Testis (tissue), 3 donors: ENCODE results near the gene TMEM37. TPM values are rescaled to one million over a fixed set of nuclear protein-coding genes. Genes with fewer than 3 reads are reported as not detected.

Experiments
- DNase-seq: peaks from one replicate; pipeline ENCODE4 v3.0.0-alpha.2; 2019
- H3K27ac ChIP-seq, 2 donors: fragments of 200-600 bp; sonication (generic); one replicate each; pipeline ENCODE4 v1.5.1; 2019
- H3K27me3 ChIP-seq: fragments of 200-600 bp; sonication (generic); one replicate; pipeline ENCODE4 v1.5.1; 2019
- H3K36me3 ChIP-seq: fragments of 200-600 bp; sonication (generic); one replicate; pipeline ENCODE4 v1.5.1; 2017; ENCODE audit warnings: low read depth; ENCODE audit errors: missing control alignments
- H3K4me1 ChIP-seq: fragments of 200-600 bp; sonication (generic); one replicate; pipeline ENCODE4 v1.5.1; 2019
- H3K4me3 ChIP-seq, 2 donors: fragments of 200-600 bp; sonication (generic); one replicate each; pipeline ENCODE4 v1.5.1; 2017 to 2019
- H3K9me3 ChIP-seq: fragments of 200-600 bp; sonication (generic); one replicate; pipeline ENCODE4 v1.5.1; 2017
- POLR2A ChIP-seq: fragments of 450-650 bp; IDR thresholded peaks from one replicate; pipeline ENCODE4 v1.6.1; 2017; ENCODE audit warnings: antibody characterized with exemption, mild to moderate bottlenecking, moderate library complexity
- WGBS, 2 donors: methylation state at CpG; one replicate each; pipeline ENCODE4 v1.1.5; 2018; 5-methylcytosine and 5-hydroxymethylcytosine counted together
- intact Hi-C: fragments of 100-400 bp; cut with DNase I; formaldehyde crosslinking; loops from one replicate; pipeline ENCODE4 v1.15.1; 2023; ENCODE audit warnings: low total_unique reads
- polyA plus RNA-seq: library from polyadenylated mRNA; stranded (reverse); fragments of 350-450 nt; fragmentation: Illumina TruSeq; extraction: RNeasy Lipid Tissue Mini Kit (QIAGEN cat#74804); gene quantifications from one replicate; pipeline ENCODE4 v1.2.3, GENCODE V29; 2014; ENCODE audit warnings: low read depth, low replicate concordance; ENCODE audit not compliant: insufficient read depth
- total RNA-seq, 2 donors: library from RNA; depleted of rRNA; stranded (reverse); fragments of >200 nt; gene quantifications; one replicate each; pipeline ENCODE4 v1.2.3, GENCODE V29; 2016
- TF ChIP-seq, protein P1 (sequence below), 3 experiments: fragments of 450-650 bp in 2 of 3; fragments of 200-600 bp in 1 of 3; sonication (generic) in 1 of 3; IDR thresholded peaks; one replicate each; pipeline ENCODE4 v1.5.1; 2016 to 2019; ENCODE audit warnings: antibody characterized with exemption in 3 of 3, mild to moderate bottlenecking in 2 of 3, moderate library complexity in 1 of 3

The TMEM37 gene
- total and polyA plus RNA-seq, 3 donors from 2014 or later: 7.0 to 14.2 (median 9.0) TPM

DNA sequence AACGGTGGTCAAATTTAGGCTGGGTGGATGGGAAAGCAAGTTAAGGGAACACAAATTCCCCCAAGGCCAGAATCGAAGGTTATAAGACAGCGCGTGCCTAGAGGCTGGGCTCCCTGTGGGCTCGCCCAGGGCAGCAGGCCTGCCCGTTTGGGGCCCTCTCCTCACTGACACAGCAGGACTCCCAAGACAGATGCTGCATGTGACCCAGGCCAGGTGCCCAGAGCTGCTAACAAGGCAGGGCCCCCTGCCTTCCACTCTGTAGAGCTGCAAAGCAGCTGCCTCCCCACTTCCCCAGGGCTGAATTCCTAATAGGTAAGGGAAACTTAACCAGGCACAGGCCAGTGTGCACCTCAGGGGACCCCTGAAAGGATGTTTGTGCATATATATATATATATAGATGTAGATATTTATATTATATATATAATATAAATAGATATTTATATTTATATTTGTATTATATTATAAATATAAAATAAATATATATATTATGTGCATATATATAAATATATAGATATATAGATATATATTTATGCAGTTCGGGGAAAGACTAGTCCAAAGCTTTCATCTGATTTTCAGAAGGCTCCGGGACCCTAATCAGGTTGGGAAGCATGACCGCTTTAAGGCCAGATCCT lies 43.7 kb downstream of the TMEM37 start:
- WGBS, 2 donors: 73 to 85% methylated on average over 6 to 9 of the region's 9 CpGs
- intact Hi-C loops: no loop called here
- H3K27ac ChIP-seq: no peak overlapping the region
- H3K27me3 ChIP-seq: no peaks in the 10 kb centered on the region
- H3K36me3 ChIP-seq: no peaks in the 10 kb centered on the region
- DNase-seq: peak; percentile 51
- no peaks in the 10 kb centered on the region for H3K9me3 ChIP-seq
- TF ChIP-seq POLR2A: no peak
- TF ChIP-seq, protein P1, sequence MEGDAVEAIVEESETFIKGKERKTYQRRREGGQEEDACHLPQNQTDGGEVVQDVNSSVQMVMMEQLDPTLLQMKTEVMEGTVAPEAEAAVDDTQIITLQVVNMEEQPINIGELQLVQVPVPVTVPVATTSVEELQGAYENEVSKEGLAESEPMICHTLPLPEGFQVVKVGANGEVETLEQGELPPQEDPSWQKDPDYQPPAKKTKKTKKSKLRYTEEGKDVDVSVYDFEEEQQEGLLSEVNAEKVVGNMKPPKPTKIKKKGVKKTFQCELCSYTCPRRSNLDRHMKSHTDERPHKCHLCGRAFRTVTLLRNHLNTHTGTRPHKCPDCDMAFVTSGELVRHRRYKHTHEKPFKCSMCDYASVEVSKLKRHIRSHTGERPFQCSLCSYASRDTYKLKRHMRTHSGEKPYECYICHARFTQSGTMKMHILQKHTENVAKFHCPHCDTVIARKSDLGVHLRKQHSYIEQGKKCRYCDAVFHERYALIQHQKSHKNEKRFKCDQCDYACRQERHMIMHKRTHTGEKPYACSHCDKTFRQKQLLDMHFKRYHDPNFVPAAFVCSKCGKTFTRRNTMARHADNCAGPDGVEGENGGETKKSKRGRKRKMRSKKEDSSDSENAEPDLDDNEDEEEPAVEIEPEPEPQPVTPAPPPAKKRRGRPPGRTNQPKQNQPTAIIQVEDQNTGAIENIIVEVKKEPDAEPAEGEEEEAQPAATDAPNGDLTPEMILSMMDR (IDR thresholded peaks at IDR 0.05): no peak
- H3K4me3 ChIP-seq: no peak overlapping the region
- H3K4me1 ChIP-seq: no peaks in the 10 kb centered on the region

DNA sequence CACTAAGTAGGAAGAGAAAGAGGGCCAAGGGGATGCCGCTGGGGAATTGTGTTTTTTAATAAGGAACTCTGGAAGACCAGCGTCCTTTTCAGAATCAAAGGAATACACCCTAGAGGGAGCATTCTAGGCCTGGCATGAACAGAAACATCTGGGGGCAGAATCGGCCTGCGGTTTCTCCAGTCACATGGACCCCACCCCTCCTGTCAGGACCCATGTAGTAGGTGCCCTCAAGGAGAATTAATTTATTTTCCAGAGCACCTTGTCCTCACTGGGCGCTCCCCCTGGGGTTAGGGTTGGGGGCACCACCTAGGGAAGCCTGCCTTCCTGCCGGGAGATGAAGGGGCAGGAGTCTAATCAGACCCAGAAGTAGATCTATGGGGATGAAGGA lies 44.2 kb downstream of the TMEM37 start:
- Histone ChIP-seq H3K4me3 (no peak overlapping the region), H3K4me1 (no peaks in the 10 kb centered on the region), H3K27ac (no peak overlapping the region), H3K27me3 (no peaks in the 10 kb centered on the region), H3K36me3 (no peaks in the 10 kb centered on the region), H3K9me3 (no peaks in the 10 kb centered on the region)
- peak; percentile 41 for DNase-seq
- intact Hi-C loops: no loop called here
- 59 to 76% methylated on average over 6 of the region's 6 CpGs for WGBS, 2 donors
- no peak for TF ChIP-seq POLR2A
- TF ChIP-seq, protein P1 (IDR thresholded peaks at IDR 0.05): no peak

DNA sequence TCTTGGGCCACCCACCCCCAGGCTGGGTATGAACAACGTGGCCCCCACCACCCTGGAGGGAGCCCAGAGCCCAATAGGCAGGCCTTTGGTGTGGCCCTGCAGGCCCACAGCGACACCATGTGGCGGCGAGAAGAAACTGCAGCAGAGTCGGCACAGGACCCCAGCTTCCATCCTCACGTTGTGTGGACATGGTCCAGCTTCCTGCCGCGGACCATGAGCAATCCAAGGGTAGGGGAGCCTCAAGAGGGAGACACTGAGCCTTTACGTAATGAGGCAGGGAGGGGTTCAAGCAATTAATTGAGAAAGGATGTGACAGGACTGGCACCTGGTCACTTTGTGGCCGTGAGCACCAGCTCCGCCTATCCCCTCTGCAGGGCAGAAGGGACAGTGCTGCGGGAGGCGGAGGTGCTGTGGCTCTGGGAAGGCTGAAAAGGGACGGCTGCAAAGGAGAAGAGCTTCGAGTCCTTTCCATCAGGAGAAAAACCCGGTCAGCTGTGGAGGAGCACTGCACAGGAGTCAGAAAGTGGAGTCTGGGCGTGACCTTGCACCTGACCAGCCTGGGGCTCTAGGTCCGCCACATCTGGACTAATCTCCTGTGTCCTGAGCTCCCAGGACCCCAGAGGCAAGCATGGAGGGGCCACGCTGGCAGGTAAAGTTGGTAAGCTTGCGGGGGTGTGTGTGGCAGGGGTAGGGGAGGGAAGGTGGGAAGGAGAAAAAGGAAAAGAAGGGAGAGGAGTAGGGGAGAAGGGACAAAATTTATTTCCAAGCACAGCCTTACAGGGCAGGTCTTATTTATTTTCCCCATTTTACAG lies 44.9 kb downstream of the TMEM37 start:
- no peak overlapping the region for H3K4me3 ChIP-seq
- no peaks in the 10 kb centered on the region for H3K9me3 ChIP-seq
- no peaks in the 10 kb centered on the region for H3K36me3 ChIP-seq
- H3K4me1 ChIP-seq: no peaks in the 10 kb centered on the region
- no peak overlapping the region for H3K27ac ChIP-seq
- WGBS, 2 donors: 20 to 29% methylated on average over 17 to 20 of the region's 20 CpGs
- intact Hi-C loops: no loop called here
- TF ChIP-seq, protein P1 (IDR thresholded peaks at IDR 0.05): peak; percentile 81 to 98 (median 84)
- no peak for TF ChIP-seq POLR2A
- peak; percentile 71 for DNase-seq
- no peaks in the 10 kb centered on the region for H3K27me3 ChIP-seq

DNA sequence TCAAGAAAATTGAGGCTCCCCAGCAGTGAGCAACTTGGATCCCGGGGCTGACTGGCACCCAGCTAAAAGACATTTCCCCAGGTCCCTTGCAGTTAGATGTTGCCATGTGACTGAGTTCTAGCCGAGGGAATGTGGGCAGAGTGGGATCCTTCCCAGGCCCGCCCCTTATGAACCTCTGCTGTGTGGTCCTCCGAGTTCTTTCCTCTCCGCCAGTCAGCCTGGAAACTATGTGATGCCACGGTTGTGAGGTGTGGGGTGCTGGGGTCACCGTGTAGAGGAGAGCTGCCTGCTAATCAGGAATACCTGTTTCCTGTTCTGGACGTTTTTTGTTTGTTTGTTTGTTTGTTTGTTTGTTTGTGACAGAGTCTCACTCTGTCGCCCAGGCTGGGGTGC lies 45.5 kb downstream of the TMEM37 start:
- Histone ChIP-seq H3K36me3 (no peaks in the 10 kb centered on the region), H3K4me1 (no peaks in the 10 kb centered on the region), H3K27me3 (no peaks in the 10 kb centered on the region), H3K27ac (no peak overlapping the region), H3K9me3 (no peaks in the 10 kb centered on the region), H3K4me3 (no peak overlapping the region)
- intact Hi-C loops: no loop called here
- 62 to 74% methylated on average over 9 of the region's 9 CpGs for WGBS, 2 donors
- peak; percentile 6 for DNase-seq
- TF ChIP-seq, protein P1 (IDR thresholded peaks at IDR 0.05): no peak
- no peak for TF ChIP-seq POLR2A
